Right atrium auricular region (tissue), 2 donors: ENCODE data around the gene TMEM240. TPM values are rescaled to one million over a fixed set of nuclear protein-coding genes. Genes with fewer than 3 reads are reported as not detected.
"Not testable (repeated sequence)": the region's sequence is repeated elsewhere in the genome, so short reads cannot be mapped to it uniquely, and the experiment has no call there.

Experiments
- DNase-seq: peaks from one replicate; pipeline ENCODE4 v3.0.0-alpha.2; 2019; ENCODE audit warnings: low spot score
- H3K27ac ChIP-seq, 2 donors: fragments of 200-600 bp; sonication (generic); 1 replicate in 1 of 2; 2 replicates in 1 of 2; pipeline ENCODE4 v1.5.1; 2016 to 2019
- H3K27me3 ChIP-seq, 2 donors: fragments of 200-600 bp; sonication (generic); one replicate each; pipeline versions ENCODE4 v1.5.1 to v1.6.0; 2017 to 2019
- H3K36me3 ChIP-seq: fragments of 200-600 bp; sonication (generic); one replicate; pipeline ENCODE4 v1.5.1; 2016
- H3K4me1 ChIP-seq, 2 donors: fragments of 200-600 bp; sonication (generic); one replicate each; pipeline versions ENCODE4 v1.5.1 to v1.6.0; 2017 to 2019
- H3K4me3 ChIP-seq, 2 donors: fragments of 200-600 bp; sonication (generic); 1 replicate in 1 of 2; 2 replicates in 1 of 2; pipeline ENCODE4 v1.5.1; 2017 to 2019; ENCODE audit warnings: mild to moderate bottlenecking in 1 of 2, moderate library complexity in 1 of 2
- H3K9me3 ChIP-seq, 2 donors: fragments of 200-600 bp; sonication (generic); one replicate each; pipeline ENCODE4 v1.5.1; 2019
- total RNA-seq, 2 donors: library from RNA; depleted of rRNA; stranded (reverse); fragments of >200 nt; gene quantifications; one replicate each; pipeline ENCODE4 v1.1.0, GENCODE V29; 2016
- TF ChIP-seq, protein P1 (sequence below), 2 donors: fragments of 200-600 bp; sonication (generic); IDR thresholded peaks; one replicate each; pipeline ENCODE4 v1.5.1; 2019; ENCODE audit warnings: antibody characterized with exemption in 2 of 2

TMEM240 gene
- total RNA-seq, 2 donors from 2014 or later: 1.4 to 2.8 TPM

DNA sequence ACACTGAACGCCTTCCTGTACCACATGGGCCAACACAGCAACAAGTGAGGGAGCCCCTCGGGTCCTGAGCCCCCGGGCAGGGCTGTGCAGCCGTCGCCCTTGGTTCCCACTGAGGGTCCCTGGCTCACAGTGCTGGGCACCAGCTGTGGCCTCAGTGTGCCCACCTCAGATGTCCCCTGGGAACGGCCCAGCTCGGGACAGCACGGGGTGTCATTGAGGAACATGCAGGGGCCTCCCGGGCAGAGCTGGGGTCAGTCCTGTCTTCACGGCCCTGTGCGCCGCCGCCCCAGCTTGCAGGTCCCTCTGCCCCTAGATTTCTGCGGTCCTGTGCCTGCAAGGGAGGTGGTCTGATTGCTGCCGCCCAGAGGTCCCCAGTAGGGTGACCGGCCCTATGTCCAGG lies 51.2 kb downstream of the TMEM240 start:
- no peaks in the 10 kb centered on the region for H3K4me1 ChIP-seq
- H3K36me3 ChIP-seq: peaks cover 70% of the 10 kb centered on the region
- DNase-seq: no peak
- H3K27ac ChIP-seq: no peak overlapping the region
- peaks cover 0 to 13% of the 10 kb centered on the region in 2 donors for H3K9me3 ChIP-seq
- H3K27me3 ChIP-seq: no peaks in the 10 kb centered on the region
- TF ChIP-seq, protein P1, sequence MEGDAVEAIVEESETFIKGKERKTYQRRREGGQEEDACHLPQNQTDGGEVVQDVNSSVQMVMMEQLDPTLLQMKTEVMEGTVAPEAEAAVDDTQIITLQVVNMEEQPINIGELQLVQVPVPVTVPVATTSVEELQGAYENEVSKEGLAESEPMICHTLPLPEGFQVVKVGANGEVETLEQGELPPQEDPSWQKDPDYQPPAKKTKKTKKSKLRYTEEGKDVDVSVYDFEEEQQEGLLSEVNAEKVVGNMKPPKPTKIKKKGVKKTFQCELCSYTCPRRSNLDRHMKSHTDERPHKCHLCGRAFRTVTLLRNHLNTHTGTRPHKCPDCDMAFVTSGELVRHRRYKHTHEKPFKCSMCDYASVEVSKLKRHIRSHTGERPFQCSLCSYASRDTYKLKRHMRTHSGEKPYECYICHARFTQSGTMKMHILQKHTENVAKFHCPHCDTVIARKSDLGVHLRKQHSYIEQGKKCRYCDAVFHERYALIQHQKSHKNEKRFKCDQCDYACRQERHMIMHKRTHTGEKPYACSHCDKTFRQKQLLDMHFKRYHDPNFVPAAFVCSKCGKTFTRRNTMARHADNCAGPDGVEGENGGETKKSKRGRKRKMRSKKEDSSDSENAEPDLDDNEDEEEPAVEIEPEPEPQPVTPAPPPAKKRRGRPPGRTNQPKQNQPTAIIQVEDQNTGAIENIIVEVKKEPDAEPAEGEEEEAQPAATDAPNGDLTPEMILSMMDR (IDR thresholded peaks at IDR 0.05): no peak
- no peak overlapping the region for H3K4me3 ChIP-seq

DNA sequence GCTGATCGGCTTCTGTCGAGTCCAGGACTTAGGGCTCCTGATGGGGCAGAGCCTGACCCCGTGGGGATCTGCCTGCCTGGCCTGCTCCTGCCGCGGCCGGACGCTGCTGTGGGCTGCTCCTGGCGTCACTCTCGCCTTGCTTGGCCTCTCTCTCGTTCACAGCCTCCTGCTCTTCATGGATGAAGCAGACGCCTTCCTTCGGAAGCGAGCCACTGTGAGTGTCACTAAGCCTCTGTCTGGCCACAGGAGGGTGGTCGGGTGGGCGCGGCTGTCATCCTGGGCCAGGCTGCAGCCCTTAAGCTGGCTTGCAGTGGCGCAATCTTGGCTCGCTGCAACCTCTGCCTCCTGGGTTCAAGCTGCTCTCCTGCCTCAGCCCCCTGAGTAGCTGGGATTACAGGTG lies 52.7 kb downstream of the TMEM240 start:
- H3K9me3 ChIP-seq: peaks cover 0 to 5% of the 10 kb centered on the region in 2 donors
- no peaks in the 10 kb centered on the region for H3K4me1 ChIP-seq
- no peak overlapping the region for H3K4me3 ChIP-seq
- TF ChIP-seq, protein P1 (IDR thresholded peaks at IDR 0.05): no peak
- DNase-seq: no peak
- H3K36me3 ChIP-seq: peaks cover 76% of the 10 kb centered on the region
- H3K27me3 ChIP-seq: no peaks in the 10 kb centered on the region
- H3K27ac ChIP-seq: no peak overlapping the region

DNA sequence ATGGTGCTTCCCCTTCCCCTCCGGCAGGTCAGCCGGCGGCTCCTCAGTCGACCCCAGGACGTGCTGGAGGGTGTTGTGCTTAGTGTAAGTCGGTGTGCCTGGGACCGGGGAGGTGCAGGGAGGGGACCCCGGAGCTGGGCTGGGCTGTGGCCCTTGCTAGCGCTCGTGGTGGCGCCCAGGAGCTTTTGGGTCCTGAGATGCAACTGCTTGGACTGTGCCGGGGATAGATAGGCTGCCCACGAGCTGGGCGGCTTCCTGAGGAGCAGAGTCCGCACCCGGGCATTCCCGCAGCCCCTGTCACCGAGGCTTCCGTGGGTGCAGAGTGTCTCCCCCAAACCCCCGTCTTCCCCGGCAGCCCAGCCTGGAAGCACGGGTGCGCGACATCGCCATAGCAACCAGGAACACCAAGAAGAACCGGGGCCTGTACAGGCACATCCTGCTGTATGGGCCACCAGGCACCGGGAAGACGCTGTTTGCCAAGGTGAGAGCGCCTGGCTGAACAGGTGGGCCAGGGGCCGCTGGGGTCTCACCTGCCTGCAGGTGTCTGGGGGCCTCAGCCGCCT lies 54.6 kb downstream of the TMEM240 start:
- not testable (repeated sequence) for H3K9me3 ChIP-seq, H3K4me1 ChIP-seq, H3K27ac ChIP-seq, H3K27me3 ChIP-seq, DNase-seq, H3K4me3 ChIP-seq
- H3K36me3 ChIP-seq: peaks cover 71% of the 10 kb centered on the region

DNA sequence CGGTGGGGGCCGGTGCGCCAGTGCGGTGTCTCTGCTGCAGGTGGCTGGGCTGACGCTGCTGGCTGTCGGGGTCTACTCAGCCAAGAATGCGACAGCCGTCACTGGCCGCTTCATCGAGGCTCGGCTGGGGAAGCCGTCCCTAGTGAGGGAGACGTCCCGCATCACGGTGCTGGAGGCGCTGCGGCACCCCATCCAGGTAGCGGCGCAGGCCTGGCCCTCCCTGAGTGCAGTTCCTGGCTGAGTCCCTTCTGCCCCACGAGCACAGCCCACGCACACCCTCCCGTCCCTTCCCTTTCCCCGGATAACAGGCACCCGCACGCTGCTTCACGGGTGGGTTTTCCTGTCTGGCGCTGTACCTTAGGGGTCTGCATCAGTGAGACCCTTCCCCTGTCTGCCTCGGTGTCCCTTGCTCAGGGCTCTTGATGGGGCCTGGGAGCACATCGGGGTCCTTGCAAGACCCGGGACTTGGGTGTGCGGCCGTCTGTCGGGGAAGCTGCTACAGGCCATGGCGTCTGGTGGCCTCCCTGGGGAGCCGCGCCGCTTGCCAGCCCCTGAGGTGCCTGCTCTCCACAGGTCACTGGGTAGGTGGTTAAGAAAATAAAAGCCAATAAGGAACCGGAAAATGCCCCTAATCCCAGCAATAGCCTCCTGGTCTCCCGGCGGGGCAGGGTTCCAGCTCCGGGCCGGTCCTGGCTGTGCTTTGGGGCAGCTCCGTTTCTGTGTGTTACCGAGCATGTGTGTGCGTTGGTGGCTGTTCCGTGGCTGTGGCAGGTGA lies 55.3 kb downstream of the TMEM240 start:
- H3K27ac ChIP-seq, H3K4me3 ChIP-seq, H3K27me3 ChIP-seq, DNase-seq, H3K9me3 ChIP-seq, H3K4me1 ChIP-seq: not testable (repeated sequence)
- peaks cover 71% of the 10 kb centered on the region for H3K36me3 ChIP-seq

Other genes with a start within 250 kb of the TMEM240 start
- gene ACAP3, start 232.7 kb downstream of the TMEM240 start, total RNA-seq: 10 to 100 TPM; 19.5 to 20.4 TPM
- 10 to 100 TPM; 14.5 to 24.8 TPM for gene PUSL1, start 232.0 kb downstream of the TMEM240 start, total RNA-seq
- 10 to 100 TPM; 59.6 to 65.2 TPM for gene INTS11, start 216.0 kb downstream of the TMEM240 start, total RNA-seq
- 10 to 100 TPM; 35.6 to 64.1 TPM for gene CPTP, start 215.8 kb downstream of the TMEM240 start, total RNA-seq
- under 1 TPM; 0.30 to 0.35 TPM for gene TAS1R3, start 209.3 kb downstream of the TMEM240 start, total RNA-seq
- gene DVL1, start 191.2 kb downstream of the TMEM240 start, total RNA-seq: 10 to 100 TPM; 75.0 to 80.2 TPM
- gene MXRA8, start 182.1 kb downstream of the TMEM240 start, total RNA-seq: 10 to 100 TPM; 53.4 to 58.6 TPM
- 100 to 1,000 TPM; 155 to 159 TPM for gene AURKAIP1, start 165.4 kb downstream of the TMEM240 start, total RNA-seq
- gene CCNL2, start 141.3 kb downstream of the TMEM240 start, total RNA-seq: 10 to 100 TPM; 41.6 to 44.2 TPM
- 100 to 1,000 TPM; 160 to 218 TPM for gene MRPL20, start 133.3 kb downstream of the TMEM240 start, total RNA-seq
- 1 to 10 TPM; 2.2 to 2.4 TPM for gene ANKRD65, start 119.3 kb downstream of the TMEM240 start, total RNA-seq
- 10 to 100 TPM; 13.0 to 15.2 TPM for gene VWA1, start 104.9 kb downstream of the TMEM240 start, total RNA-seq
- gene ATAD3C, start 90.9 kb downstream of the TMEM240 start, total RNA-seq: 1 to 10 TPM; 1.4 to 2.8 TPM
- 1 to 10 TPM; 2.7 to 5.7 TPM for gene ATAD3B, start 68.9 kb downstream of the TMEM240 start, total RNA-seq
- 10 to 100 TPM; 15.6 to 18.6 TPM for gene ATAD3A, start 28.5 kb downstream of the TMEM240 start, total RNA-seq
- 100 to 1,000 TPM in 1 of 2 donors, 10 to 100 TPM in 1; 98.3 to 121 TPM for gene SSU72, start 34.2 kb upstream of the TMEM240 start, total RNA-seq
- gene FNDC10, start 59.5 kb upstream of the TMEM240 start, total RNA-seq: 1 to 10 TPM; 2.5 to 2.7 TPM
- 10 to 100 TPM; 42.4 to 45.6 TPM for gene MIB2, start 74.9 kb upstream of the TMEM240 start, total RNA-seq
- gene MMP23B, start 91.5 kb upstream of the TMEM240 start, total RNA-seq: 10 to 100 TPM; 17.5 to 26.9 TPM
- gene CDK11B, start 118.4 kb upstream of the TMEM240 start, total RNA-seq: 10 to 100 TPM; 16.2 to 19.7 TPM
- 10 to 100 TPM; 18.4 to 22.1 TPM for gene SLC35E2B, start 152.2 kb upstream of the TMEM240 start, total RNA-seq
- gene CDK11A, start 183.7 kb upstream of the TMEM240 start, total RNA-seq: 1 to 10 TPM; 4.3 to 8.2 TPM
- gene NADK, start 237.8 kb upstream of the TMEM240 start, total RNA-seq: 10 to 100 TPM; 26.5 to 51.5 TPM